GM19035 (cell line): ENCODE measurements around the gene ABHD10.

ENCODE experiments used
- ATAC-seq: cut with Tn5 transposase; IDR thresholded peaks from one replicate; pipeline ENCODE4 v1.9.1; 2021; ENCODE audit not compliant: unreplicated experiment

Gene ABHD10

GRCh38 chr3:111963424-111963823, 15.4 kb upstream of the ABHD10 start:
- ATAC-seq = no peak

- no peak for ATAC-seq
Measured at GRCh38 chr3:111965484-111965883, 13.3 kb upstream of the ABHD10 start.

- no peak for ATAC-seq
Measured at GRCh38 chr3:111967068-111967467, 11.8 kb upstream of the ABHD10 start.

GRCh38 chr3:111967651-111968274, 11.1 kb upstream of the ABHD10 start:
- ATAC-seq = peak; percentile 93

- no peak for ATAC-seq
Measured at GRCh38 chr3:111968319-111969054, 10.3 kb upstream of the ABHD10 start.

- ATAC-seq = no peak
Measured at GRCh38 chr3:111970376-111970775, 8.4 kb upstream of the ABHD10 start.

- no peak for ATAC-seq
Measured at GRCh38 chr3:111971533-111972130, 7.2 kb upstream of the ABHD10 start.

- no peak for ATAC-seq
Measured at GRCh38 chr3:111972891-111973290, 5.9 kb upstream of the ABHD10 start.

- ATAC-seq = no peak
Measured at GRCh38 chr3:111975131-111975530, 3.7 kb upstream of the ABHD10 start.

GRCh38 chr3:111976254-111976653, 2.6 kb upstream of the ABHD10 start:
- ATAC-seq = no peak

GRCh38 chr3:111979434-111980038, 710 bp downstream of the ABHD10 start:
- ATAC-seq = peak; percentile 37

- ATAC-seq = no peak
Measured at GRCh38 chr3:111980716-111981456, 2.1 kb downstream of the ABHD10 start.

- no peak for ATAC-seq
Measured at GRCh38 chr3:111981457-111981763, 2.6 kb downstream of the ABHD10 start.

GRCh38 chr3:111984636-111985298, 5.9 kb downstream of the ABHD10 start:
- no peak for ATAC-seq

GRCh38 chr3:111986800-111987199, 8.0 kb downstream of the ABHD10 start:
- no peak for ATAC-seq

GRCh38 chr3:111989061-111989678, 10.3 kb downstream of the ABHD10 start:
- peak; percentile 89 for ATAC-seq

GRCh38 chr3:111993038-111993437, 14.2 kb downstream of the ABHD10 start:
- ATAC-seq = no peak

- peak; percentile 48 for ATAC-seq
Measured at GRCh38 chr3:111998636-111999483, 20.0 kb downstream of the ABHD10 start, which contains the start of gene TAGLN3. TAGLN3 (plus strand) TSS chr3:111998922; CDS start chr3:111999423, 501 bp downstream.
